ENCODE results near the gene ZFP82.

ZFP82 gene

DNA sequence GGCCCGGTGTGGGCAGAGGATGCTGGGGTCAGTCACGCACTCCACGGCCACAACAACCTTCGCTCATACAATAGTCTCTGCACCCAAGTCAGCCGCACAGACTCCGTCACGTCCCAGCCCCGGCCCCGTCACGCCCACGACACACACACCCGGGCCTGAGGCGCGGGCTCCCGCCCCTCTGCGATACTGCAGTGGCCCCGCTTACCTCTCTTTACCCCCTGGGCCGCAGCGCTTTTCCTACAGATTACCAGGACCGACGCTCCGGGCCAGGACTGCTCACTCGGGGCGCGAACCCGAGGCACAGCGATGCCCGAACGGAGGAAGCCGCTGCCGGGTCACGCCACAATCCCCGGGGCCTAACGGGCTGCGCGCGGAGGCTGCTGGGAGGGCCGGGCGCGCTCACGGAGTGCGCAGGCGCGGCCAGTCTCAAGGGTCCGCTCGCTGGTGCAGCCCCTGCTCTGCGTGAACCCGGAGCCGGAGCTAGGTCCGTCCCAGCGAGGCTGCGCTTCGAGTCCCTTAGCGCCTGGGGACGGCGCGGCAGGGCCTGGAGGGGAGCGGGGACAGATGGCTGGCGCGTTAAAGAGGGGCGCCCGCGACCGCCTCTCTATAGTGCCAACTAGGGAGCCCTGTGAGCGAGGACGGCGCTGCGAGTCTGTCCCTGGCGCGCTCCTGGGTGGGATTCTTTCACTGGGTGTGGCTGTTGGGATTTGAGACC, at the start of gene ZFP82:
Gene ZFP82 (minus strand): TSS at position 358 of the 715 bp plus-strand sequence. CDS start 8,855 bp downstream, outside the sequence.
- DNase-seq: peak; percentile 82

DNA sequence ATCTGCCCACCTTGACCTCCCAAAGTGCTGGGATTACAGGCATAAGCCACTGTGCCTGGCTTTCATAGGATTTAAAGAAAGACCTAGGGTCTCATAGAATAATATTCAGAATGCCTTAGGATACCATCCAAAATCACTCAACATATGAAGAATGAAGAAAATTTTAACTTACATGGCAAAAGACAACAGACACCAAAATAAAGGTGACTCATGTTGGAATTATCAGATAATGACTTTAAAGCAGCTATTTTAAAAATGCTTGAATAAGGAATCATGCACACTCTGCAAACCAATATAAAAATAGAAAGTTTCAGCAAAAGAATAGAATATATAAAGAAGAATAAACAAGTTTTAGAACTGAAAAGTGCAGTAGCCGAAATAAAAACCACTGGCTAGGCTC, 41.6 kb upstream of the ZFP82 start:
- DNase-seq: no peak

DNA sequence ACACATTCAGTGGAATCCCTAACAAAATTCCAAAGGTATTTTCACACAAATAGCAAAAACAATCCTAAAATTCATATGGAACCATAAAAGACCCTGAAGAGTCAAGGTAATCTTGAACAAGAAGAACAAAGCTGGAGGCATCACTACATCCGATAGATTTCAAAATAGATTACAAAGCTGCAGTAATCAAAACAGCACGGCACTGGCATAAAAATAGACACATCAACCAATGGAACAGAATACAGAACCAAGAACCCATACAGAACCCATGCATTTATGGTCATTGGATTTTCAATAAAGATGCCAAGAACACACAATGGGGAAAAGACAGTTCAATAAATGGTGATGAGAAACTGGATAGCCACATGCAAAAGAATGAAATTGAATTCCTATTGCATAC, 38.4 kb upstream of the ZFP82 start:
- no peak for DNase-seq

DNA sequence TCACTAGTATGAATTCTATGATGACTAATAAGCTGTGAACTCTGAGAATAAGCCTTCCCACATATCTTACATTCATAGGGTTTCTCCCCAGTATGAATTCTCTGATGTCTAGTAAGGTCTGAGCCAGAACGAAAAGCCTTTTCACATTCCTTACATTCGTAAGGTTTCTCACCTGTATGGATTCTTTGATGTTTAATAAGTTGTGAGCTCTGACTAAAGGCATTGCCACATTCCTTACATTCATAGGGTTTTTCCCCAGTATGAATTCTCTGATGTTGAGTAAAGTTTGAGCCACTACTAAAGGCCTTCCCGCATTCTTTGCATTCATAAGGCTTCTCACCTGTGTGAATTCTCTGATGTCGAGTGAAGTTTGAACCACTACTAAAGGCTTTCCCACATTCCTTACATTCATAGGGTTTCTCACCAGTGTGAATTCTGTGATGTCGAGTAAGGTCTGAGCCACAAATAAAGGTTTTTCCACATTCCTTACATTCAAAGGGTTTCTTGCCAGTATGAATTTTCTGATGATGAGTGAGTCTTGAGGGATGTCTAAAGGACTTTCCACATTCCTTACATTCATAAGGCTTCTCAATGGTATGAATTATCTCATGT, 30.7 kb upstream of the ZFP82 start:
- DNase-seq: no peak

DNA sequence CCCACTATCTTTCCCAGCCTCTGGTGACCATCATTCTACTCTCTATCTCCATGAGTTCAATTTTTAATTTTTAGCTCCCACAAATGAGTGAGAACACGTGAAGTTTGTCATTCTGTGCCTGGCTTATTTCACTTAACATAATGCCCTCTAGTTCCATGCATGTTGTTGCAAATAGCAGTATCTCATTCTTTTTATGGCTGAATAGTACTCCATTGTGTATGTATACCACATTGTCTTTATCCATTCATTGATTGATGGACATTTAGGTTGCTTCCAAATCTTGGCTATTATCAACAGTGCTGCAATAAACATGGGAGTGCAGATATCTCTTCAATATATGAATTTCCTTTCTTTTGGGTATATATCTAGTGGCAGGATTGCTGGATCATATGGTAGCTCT, 22.9 kb upstream of the ZFP82 start:
- DNase-seq: no peak

DNA sequence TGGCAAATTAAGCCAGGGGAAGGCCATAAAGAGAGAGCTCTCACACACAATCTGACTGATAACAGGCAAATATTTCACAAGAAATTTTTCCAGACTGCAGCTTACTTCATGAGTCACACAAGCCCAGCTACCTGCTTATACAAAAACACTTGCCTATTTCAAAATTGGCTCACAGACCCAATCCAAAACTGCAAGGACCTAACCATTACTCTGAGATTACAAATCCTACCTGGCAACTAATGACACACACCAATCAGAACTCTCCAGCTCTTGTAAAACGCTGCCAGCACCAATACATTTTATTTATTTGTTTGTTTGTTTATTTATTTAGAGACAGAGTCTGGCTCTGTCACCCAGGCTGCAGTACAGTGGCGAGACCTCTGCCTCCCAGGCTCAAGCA, 18.1 kb upstream of the ZFP82 start:
- DNase-seq: no peak

DNA sequence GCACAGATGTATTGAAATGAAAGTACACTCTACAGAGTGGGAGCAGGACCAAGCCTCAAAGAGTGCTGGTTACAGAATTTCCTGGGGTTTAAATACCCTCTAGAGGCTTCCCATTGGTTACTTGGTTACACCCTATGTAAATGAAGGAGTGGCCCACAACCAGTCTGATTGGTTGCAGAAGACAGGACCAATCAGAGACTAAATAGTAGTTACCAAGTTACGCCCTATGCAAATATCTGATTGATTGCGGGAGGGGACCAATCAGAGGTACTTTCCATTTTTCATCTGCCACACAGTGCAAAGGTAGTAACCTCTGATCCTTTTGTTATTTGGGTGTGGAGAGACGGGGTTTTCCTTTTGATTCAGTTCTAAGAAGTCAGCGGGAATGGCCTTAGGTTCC, 5.5 kb upstream of the ZFP82 start:
- DNase-seq: no peak

DNA sequence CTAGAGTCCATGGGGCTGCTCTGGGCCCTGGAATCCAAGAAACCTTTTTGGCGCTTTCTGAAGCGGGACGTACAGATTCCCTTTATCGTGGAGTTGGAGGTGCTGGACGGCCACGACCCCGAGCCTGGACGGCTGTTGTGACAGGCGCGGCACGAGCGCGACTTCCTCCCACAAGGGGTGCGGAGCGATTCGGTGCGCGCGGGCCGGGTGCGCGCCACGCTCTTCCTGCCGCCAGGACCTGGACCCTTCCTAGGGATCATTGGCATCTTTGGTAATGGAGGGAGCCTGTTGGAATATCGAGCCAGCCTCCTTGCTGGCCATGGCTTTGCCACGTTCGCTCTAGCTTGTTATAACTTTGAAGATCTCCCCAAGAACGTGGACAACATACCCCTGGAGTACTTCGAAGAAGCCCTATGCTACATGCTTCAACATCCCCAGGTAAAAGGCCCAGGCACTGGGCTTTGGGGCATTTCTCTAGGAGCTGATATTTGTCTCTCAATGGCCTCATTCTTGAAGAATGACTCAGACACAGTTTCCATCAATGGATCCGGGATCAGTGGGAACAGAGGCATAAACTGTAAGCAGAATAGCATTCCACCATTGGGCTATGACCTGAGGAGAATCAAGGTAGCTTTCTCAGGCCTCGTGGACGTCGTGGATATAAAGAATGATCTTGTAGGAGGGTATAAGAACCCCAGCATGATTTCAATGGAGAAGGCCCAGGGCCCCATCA, 3.5 kb upstream of the ZFP82 start:
- DNase-seq: no peak

DNA sequence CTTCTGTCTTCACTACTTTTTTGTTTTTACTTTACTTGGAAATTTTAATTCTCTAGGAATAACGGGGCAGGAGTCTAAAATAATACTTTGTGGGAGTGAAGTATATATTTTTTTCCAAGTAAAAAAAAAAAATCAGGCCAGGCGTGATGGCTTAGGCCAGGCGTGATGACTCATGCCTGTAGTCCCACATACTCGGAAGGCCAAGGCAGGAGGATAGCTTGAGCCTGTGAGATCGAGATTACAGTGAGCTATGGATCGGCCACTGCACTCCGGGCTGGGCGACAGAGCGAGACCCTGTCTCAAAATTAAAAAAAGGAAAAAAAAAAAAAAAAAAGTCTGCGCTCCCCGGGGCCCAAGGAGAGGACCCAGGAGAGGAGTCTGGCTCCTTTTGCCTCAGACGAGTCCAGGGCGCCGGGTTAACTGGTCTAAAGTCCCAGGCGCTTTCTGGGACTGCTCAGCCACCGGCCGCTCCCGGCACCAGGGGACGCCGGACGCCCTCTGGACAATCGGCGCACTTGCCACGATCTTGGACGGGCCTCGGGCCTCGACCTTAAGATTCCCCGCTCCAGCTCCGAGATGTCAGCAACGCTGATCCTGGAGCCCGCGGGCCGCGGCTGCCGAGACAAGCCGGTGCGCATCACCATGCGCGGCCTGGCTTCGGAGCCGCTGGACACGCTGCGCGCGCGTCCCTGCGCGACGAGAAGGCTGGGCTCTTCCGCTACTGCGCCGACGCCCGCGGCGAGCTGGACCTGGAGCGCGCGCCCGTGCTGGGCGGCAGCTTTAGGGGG, 2.7 kb upstream of the ZFP82 start:
- no peak for DNase-seq

DNA sequence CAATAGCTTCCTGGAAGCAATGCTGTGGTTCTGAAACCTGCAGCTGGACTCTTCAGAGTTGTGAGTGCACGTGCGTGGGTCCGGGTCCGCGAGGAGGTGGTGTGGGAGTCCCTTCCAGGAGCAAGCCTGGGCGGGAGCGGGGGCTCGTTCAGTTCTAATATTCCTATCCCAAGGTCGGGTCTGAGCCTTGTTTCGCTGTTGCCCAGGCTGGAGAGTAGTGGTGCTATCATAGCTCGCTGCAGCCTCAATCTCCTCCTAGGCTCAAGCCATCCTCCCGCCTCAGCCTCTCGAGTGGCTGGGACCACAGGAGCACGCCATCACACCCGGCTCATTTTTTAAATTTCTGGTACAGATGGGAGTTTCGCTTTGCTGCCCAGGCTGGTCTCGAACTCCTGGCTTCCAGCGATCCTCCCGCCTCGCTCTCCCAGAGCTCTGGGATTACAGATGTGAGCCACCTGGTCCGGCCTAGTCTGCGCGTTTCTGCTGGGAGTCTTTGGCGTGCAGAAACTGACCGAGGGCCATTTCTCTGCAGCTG, 625 bp downstream of the ZFP82 start:
- no peak for DNase-seq

DNA sequence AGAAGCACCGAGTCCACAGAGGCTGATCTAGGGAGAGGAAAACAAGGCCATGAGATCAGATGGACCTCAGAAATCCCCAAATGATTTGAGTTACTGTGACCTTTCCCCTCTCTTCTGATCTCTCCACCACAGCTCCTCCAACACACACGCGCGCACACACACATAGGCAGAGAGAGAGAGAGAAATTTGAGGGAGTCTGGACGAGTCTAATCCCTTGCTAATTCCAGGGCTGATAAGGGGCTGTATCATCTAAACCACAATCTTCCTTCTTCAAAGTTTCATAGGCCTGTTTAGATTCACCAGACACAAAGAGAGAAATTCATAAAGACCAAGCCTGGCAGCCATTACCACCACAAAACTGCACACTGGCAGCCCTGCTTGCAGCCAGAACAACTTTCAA, 8.6 kb downstream of the ZFP82 start:
- no peak for DNase-seq

DNA sequence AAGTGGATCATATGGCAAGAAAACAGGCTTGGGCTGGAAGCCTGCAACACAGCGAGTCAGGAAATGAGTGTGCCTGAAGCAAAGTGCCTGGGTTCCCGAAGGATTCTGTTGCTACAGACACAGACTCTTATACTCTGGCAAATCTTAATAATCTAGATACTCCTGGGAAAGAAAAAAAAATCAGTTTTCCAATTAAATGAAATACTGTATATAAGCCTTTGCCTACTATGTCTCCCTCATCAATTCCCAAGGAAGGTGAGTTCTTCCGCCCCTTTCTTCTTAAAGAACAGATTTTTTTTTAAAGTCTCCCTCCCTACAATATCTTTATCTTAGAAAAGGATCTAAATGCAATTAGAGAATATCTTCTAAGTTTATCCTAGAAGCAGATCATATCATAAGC, 10.3 kb downstream of the ZFP82 start:
- no peak for DNase-seq

DNA sequence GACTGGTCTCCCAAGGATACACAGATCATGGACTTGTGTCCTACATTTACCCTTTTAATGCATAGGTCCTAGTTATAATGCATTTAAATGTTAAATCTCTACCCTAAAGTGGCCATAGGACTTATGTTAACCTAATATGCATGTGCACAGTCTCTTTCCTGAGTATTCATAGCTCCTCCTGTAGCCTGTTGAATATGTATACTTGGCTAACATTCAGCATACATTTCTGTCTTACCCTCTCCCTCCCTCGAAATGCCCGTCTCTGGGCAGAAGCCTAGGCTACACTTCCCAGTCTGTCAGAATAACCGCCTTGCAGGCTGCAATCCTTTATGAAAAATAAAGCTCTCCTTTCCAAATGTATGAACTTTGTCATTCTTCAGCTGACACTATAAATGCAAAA, 13.9 kb downstream of the ZFP82 start:
- no peak for DNase-seq

DNA sequence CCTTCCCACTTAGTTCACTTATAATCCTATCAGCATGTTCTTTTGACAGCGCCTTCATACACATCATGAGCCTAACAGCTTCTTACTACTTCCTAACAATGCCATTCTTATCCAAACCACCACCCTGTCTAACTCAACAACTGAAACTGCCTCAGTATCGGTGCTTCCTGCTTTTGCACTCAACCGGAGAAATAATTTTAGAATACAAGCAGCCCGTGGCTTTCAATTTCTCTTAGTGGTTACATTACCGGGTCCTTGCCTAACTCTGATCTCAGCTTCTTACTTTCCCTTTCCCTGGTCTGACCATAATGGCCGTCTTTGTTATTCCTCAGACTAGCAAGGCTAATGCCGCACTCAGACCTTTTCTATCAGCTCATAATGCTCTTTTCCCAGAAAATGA, 17.0 kb downstream of the ZFP82 start:
- DNase-seq: no peak

DNA sequence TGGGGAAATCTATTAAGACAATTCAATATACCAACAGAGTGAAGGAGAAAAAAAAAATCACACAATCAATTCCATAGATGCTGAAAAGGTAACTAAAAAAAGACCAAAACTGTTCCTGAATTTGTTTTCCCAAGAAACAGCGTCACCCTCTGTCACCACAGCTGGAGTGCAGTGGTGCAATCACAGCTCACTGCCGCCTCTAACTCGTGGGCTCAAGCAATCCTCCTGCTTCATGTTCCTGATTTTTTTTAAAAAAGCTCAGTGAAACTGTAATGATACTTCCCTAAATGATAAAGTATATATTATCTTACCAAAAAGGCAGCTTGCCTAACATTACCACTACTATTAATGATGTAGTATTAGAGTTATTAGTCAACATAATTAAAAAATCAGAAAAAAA, 19.9 kb downstream of the ZFP82 start:
- DNase-seq: no peak

DNA sequence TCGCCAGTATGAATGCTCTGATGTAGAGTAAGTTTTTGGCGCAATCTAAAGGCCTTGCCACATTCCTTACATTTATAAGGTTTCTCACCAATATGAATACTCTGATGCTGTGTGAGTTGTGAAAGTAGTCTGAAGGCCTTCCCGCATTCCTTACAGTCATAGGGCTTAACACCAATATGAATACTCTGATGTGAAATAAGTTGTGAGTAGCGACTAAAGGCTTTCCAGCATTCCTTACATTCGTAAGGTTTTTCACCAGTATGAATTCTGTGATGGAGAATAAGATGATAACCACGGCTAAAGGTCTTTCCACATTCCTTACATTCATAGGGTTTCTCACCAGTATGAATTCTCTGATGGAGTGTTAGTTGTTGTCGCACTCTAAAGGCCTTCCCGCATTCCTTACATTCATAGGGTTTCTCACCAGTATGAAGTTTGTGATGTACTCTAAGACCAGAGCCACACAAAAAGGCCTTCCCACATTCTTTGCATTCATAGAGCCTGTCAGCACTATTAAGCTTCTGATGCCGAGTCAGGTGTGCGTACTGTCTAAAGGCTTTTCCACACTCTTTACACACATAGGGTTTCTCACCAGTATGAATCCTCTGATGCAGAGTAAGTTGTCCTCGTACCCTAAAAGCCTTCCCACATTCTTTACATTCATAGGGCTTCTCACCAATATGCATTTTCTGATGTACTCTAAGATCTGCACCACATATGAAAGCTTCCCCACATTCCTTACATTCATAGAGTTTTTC, 25.3 kb downstream of the ZFP82 start:
- no peak for DNase-seq

DNA sequence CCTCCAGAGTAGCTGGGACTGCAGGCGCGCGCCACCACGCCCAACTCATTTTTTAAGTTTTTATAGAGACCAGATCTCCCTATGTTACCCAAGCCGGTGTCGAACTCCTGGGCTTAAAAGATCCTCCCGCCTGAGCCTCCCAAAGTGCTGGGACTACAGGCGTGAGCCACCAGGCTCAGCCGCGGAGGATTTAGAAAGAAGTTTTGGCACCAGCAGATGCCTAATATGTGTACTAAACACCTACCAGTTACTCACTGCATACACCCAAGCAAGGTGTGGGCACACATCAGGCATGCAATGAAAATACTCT, 39.0 kb downstream of the ZFP82 start:
- DNase-seq: no peak

DNA sequence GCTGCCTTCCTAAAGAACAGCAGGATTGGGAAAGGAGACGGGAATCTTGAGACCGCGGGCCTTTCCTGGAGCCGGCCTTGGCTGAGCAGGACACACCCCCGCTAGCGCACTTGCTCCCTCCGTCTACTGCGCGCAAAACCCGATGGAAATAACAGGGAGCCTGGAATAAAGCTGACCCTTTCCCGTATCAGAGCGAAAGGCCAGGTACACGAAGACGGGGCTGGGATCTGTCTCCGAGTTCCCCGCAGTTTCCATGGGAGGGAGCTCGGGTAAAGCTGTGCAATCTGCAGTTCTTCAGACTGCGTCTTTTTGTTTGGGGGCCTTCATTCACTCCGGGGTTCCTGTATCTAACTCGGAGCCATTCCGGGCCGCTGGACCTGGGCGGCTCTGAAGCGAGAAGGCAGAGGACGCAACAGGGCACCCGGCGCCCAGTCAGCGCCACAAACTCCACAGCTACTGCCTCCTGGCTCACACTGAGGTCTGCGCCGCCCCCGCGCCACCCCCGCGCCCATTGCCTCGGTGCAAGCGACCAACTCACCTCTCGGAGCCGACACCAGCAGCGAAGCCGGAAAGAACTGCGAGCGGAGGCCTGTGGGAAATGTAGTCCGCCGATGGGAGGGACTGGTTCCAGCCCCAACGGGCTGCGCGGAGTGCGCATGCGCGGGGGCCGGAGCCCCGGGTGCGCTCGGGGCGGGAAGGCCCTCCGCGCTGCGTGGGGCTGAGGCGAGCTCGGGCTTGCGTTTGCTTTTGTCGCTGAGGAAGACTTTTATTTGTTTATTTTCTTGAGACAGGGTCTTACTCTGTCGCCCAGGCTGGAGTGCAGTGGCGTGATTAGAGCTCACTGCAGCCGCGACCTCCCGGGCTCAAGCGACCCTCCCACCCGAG, 39.6 kb downstream of the ZFP82 start, which contains the start of gene ZFP14:
Gene ZFP14 (minus strand): TSS at position 577 of the 885 bp plus-strand sequence. CDS start 11,309 bp downstream, outside the sequence.
- DNase-seq: peak; percentile 96

DNA sequence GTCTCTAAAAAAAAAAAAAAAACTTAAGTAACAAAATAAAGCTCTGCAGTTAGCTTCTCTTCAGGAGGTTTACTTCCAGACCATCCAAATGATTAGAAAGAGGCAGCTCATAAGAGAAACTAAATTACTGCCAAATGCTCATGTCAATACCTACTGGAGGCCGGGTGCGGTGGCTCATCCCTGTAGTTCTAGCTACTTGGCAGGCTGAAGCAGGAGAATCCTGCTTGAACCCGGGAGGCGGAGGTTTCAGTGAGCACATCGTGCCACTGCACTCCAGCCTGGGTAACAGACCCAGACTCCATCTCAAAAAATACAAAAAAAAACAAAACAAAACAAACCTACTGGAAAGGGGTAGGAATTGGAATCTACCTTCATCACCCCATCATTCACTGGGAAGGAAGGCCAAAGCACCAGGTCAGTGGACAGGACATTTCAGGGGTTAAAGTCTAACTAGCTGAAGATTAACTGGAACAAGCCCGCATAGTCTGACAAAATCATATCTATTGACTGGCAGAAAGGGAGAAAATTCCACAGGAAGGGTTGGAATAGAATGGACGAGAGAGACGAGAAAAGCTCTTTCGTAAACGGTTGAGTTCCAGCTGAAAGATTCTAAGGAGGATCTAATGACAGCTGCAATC, 40.8 kb downstream of the ZFP82 start:
- DNase-seq: no peak

DNA sequence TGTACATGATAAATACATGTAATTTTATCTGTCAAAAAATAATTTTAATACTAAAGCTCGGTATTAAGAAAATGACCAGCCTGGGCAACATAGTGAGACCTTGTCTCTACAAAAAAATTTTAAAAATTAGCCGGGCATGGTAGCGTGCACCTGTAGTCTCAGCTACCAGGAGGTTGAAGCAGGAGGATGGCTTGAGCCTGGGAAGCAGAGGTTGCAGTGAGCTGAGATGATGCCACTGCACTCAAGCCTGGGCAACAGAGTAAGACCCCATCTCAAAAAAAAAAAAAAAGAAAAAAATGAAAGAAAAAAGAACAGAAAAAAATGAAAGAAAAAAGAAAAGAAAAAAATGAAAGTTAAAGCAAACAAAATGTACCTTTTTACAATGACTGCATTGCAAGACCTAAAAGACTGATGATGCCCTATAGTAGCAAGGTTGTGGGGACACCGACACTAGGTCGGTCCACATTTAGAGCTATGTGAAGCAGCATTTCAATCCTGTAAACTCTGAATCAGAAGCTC, 44.7 kb downstream of the ZFP82 start:
- no peak for DNase-seq

DNA sequence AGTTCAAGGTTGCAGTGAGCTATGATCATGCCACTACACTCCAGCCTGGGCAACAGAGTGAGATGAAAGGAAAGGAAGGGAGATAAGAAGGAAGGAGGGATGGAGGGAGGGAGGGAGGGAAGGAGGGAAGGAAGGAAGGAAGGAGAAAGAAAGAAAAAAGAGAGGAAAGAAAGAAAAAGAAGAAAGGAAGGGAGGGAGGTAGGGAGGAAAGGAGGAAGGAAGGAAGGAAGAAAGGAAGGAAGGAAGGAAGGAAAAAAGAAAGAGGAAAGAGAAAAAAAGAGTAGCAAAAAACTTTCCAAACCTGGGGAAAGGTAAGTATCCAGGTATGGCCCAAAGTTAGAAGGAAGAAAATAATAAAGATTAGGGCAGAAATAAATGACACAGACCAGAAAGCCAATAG, 46.6 kb downstream of the ZFP82 start:
- DNase-seq: no peak

All from stimulated activated CD4-positive, alpha-beta T cell treated with anti-CD3 and anti-CD28 coated beads, Interleukin-1b, Interleukin-23, amount 100 ng/mL, for 48 hours (primary cell).